Adipocyte (in vitro differentiated cells): ENCODE measurements around the gene EIF2AK3.
"Not testable (repeated sequence)": the region's sequence is repeated elsewhere in the genome, so short reads cannot be mapped to it uniquely, and the experiment has no call there.

Experiments used
- DNase-seq: peaks from one replicate; pipeline ENCODE4 v3.0.0-alpha.2; 2015; ENCODE audit warnings: low read depth
- H3K27me3 ChIP-seq: replicated peaks from 2 replicates; pipeline ENCODE4 v1.7.0; 2013; ENCODE audit warnings: mild to moderate bottlenecking, low read length, moderate library complexity; ENCODE audit not compliant: control insufficient read depth, insufficient read depth
- H3K36me3 ChIP-seq: 2 replicates; pipeline ENCODE4 v1.7.0; 2013; ENCODE audit warnings: low read length, mild to moderate bottlenecking, moderate library complexity; ENCODE audit not compliant: control insufficient read depth, insufficient read depth, severe bottlenecking
- H3K4me1 ChIP-seq: 2 replicates; pipeline ENCODE4 v1.7.0; 2013; ENCODE audit warnings: mild to moderate bottlenecking, low read length, moderate library complexity; ENCODE audit not compliant: control insufficient read depth, insufficient read depth
- H3K4me3 ChIP-seq: 2 replicates; pipeline ENCODE4 v1.7.0; 2013; ENCODE audit warnings: mild to moderate bottlenecking, low read length, moderate library complexity
- H3K9ac ChIP-seq: 2 replicates; pipeline ENCODE4 v1.7.0; 2013; ENCODE audit warnings: mild to moderate bottlenecking, low read length, moderate library complexity
- H3K9me3 ChIP-seq: 2 replicates; pipeline ENCODE4 v1.7.0; 2013; ENCODE audit warnings: mild to moderate bottlenecking, low read length, moderate library complexity; ENCODE audit not compliant: control insufficient read depth

EIF2AK3 gene

GRCh38 chr2:88561646-88562388 is 65.4 kb downstream of the EIF2AK3 start:
- no peaks in the 10 kb centered on the region for H3K9me3 ChIP-seq
- H3K27me3 ChIP-seq: no peaks in the 10 kb centered on the region
- H3K4me3 ChIP-seq: no peak overlapping the region
- no peaks in the 10 kb centered on the region for H3K4me1 ChIP-seq
- DNase-seq: no peak
- no peak overlapping the region for H3K9ac ChIP-seq
- peaks cover 48% of the 10 kb centered on the region for H3K36me3 ChIP-seq

- Histone ChIP-seq H3K4me1 (no peaks in the 10 kb centered on the region), H3K36me3 (peaks cover 59% of the 10 kb centered on the region), H3K9me3 (no peaks in the 10 kb centered on the region), H3K4me3 (no peak overlapping the region), H3K27me3 (no peaks in the 10 kb centered on the region), H3K9ac (no peak overlapping the region)
- DNase-seq: no peak
These were observed 66.5 kb downstream of the EIF2AK3 start for GRCh38 chr2:88560619-88561307.

- Histone ChIP-seq H3K4me1 (no peaks in the 10 kb centered on the region), H3K27me3 (no peaks in the 10 kb centered on the region), H3K9ac (no peak overlapping the region), H3K4me3 (no peak overlapping the region), H3K9me3 (no peaks in the 10 kb centered on the region), H3K36me3 (peaks cover 65% of the 10 kb centered on the region)
- no peak for DNase-seq
These were observed 70.0 kb downstream of the EIF2AK3 start for GRCh38 chr2:88557290-88557689.

- Histone ChIP-seq H3K27me3 (no peaks in the 10 kb centered on the region), H3K9ac (no peak overlapping the region), H3K4me3 (no peak overlapping the region), H3K4me1 (no peaks in the 10 kb centered on the region), H3K9me3 (no peaks in the 10 kb centered on the region), H3K36me3 (peaks cover 57% of the 10 kb centered on the region)
- DNase-seq: no peak
These were observed 71.2 kb downstream of the EIF2AK3 start for GRCh38 chr2:88556026-88556425.

GRCh38 chr2:88554189-88554588 is 73.1 kb downstream of the EIF2AK3 start:
- Histone ChIP-seq H3K27me3 (peaks cover 9% of the 10 kb centered on the region), H3K4me3 (no peak overlapping the region), H3K36me3 (peaks cover 40% of the 10 kb centered on the region), H3K9ac (no peak overlapping the region), H3K4me1 (no peaks in the 10 kb centered on the region), H3K9me3 (no peaks in the 10 kb centered on the region)
- no peak for DNase-seq

GRCh38 chr2:88549616-88550292 is 77.5 kb downstream of the EIF2AK3 start:
- Histone ChIP-seq H3K36me3 (no peaks in the 10 kb centered on the region), H3K9me3 (no peaks in the 10 kb centered on the region), H3K9ac (no peak overlapping the region), H3K4me1 (no peaks in the 10 kb centered on the region), H3K27me3 (peaks cover 9% of the 10 kb centered on the region), H3K4me3 (peak overlapping the region; percentile 55)
- DNase-seq: peak; percentile 5

GRCh38 chr2:88546291-88546690 is 81.0 kb downstream of the EIF2AK3 start:
- not testable (repeated sequence) for H3K27me3 ChIP-seq, H3K4me3 ChIP-seq, H3K9ac ChIP-seq, H3K36me3 ChIP-seq, H3K4me1 ChIP-seq, H3K9me3 ChIP-seq, DNase-seq

GRCh38 chr2:88545118-88545517 is 82.1 kb downstream of the EIF2AK3 start:
- no peaks in the 10 kb centered on the region for H3K36me3 ChIP-seq
- H3K27me3 ChIP-seq: peaks cover 7% of the 10 kb centered on the region
- no peak overlapping the region for H3K9ac ChIP-seq
- no peaks in the 10 kb centered on the region for H3K9me3 ChIP-seq
- no peak overlapping the region for H3K4me3 ChIP-seq
- H3K4me1 ChIP-seq: peaks cover 6% of the 10 kb centered on the region
- DNase-seq: peak; percentile 15

- no peak for DNase-seq
- H3K4me3 ChIP-seq: no peak overlapping the region
- H3K4me1 ChIP-seq: peaks cover 15% of the 10 kb centered on the region
- H3K36me3 ChIP-seq: no peaks in the 10 kb centered on the region
- no peaks in the 10 kb centered on the region for H3K27me3 ChIP-seq
- no peaks in the 10 kb centered on the region for H3K9me3 ChIP-seq
- H3K9ac ChIP-seq: no peak overlapping the region
These were observed 83.7 kb downstream of the EIF2AK3 start for GRCh38 chr2:88543541-88544057.

- no peak for DNase-seq
- Histone ChIP-seq H3K4me1 (peaks cover 15% of the 10 kb centered on the region), H3K9ac (no peak overlapping the region), H3K27me3 (no peaks in the 10 kb centered on the region), H3K4me3 (no peak overlapping the region), H3K36me3 (no peaks in the 10 kb centered on the region), H3K9me3 (no peaks in the 10 kb centered on the region)
These were observed 84.6 kb downstream of the EIF2AK3 start for GRCh38 chr2:88542668-88543067.

GRCh38 chr2:88540346-88540745 is 86.9 kb downstream of the EIF2AK3 start:
- Histone ChIP-seq H3K9me3 (no peaks in the 10 kb centered on the region), H3K4me1 (peaks cover 20% of the 10 kb centered on the region), H3K9ac (no peak overlapping the region), H3K27me3 (no peaks in the 10 kb centered on the region), H3K4me3 (no peak overlapping the region), H3K36me3 (no peaks in the 10 kb centered on the region)
- peak; percentile 47 for DNase-seq
